ENCODE measurements around the gene IFT25. TPM values are rescaled to one million over a fixed set of nuclear protein-coding genes. Genes with fewer than 3 reads are reported as not detected.
A peak's percentile ranks its signal among the peaks of the same experiment; 100 is the strongest.

The IFT25 gene
- total and polyA plus RNA-seq, 2 of the 13 experiments (the other 11 are each of a cell fraction or from before 2014, with no cell fraction given), result 19.7 to 48.0 TPM

DNA sequence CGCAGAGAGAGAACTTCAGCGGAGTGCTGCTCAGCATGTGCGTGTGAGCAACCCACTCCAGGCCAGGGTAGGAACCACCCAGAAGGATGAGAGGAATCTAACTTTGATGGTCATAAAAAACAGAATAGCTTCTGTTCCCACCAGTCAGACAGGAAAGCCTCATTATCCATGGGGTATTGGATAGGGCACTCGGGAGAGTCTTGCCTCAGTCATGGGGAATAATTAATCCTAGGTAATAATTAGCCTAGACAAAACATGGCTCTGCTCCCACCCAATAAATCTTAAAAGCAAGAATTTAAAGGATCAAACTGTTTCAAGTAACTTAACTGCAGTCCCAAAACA is 37.2 kb upstream of the IFT25 start (continued):
- TF ChIP-seq, protein P1, sequence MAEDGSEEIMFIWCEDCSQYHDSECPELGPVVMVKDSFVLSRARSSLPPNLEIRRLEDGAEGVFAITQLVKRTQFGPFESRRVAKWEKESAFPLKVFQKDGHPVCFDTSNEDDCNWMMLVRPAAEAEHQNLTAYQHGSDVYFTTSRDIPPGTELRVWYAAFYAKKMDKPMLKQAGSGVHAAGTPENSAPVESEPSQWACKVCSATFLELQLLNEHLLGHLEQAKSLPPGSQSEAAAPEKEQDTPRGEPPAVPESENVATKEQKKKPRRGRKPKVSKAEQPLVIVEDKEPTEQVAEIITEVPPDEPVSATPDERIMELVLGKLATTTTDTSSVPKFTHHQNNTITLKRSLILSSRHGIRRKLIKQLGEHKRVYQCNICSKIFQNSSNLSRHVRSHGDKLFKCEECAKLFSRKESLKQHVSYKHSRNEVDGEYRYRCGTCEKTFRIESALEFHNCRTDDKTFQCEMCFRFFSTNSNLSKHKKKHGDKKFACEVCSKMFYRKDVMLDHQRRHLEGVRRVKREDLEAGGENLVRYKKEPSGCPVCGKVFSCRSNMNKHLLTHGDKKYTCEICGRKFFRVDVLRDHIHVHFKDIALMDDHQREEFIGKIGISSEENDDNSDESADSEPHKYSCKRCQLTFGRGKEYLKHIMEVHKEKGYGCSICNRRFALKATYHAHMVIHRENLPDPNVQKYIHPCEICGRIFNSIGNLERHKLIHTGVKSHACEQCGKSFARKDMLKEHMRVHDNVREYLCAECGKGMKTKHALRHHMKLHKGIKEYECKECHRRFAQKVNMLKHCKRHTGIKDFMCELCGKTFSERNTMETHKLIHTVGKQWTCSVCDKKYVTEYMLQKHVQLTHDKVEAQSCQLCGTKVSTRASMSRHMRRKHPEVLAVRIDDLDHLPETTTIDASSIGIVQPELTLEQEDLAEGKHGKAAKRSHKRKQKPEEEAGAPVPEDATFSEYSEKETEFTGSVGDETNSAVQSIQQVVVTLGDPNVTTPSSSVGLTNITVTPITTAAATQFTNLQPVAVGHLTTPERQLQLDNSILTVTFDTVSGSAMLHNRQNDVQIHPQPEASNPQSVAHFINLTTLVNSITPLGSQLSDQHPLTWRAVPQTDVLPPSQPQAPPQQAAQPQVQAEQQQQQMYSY (CRISPR knock-in tag; IDR thresholded peaks at IDR 0.05), result no peak
- no peak for TF ChIP-seq ZSCAN20 (CRISPR knock-in tag; IDR thresholded peaks at IDR 0.05; ENCODE audit: borderline replicate concordance)
- TF ChIP-seq ZNF878 (CRISPR knock-in tag; IDR thresholded peaks at IDR 0.05), result no peak
- TF ChIP-seq U2AF2 (IDR thresholded peaks at IDR 0.05; ENCODE audit: low read depth, low read length), result no peak
- TF ChIP-seq, protein P2, sequence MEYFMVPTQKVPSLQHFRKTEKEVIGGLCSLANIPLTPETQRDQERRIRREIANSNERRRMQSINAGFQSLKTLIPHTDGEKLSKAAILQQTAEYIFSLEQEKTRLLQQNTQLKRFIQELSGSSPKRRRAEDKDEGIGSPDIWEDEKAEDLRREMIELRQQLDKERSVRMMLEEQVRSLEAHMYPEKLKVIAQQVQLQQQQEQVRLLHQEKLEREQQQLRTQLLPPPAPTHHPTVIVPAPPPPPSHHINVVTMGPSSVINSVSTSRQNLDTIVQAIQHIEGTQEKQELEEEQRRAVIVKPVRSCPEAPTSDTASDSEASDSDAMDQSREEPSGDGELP (IDR thresholded peaks at IDR 0.05; ENCODE audit: borderline replicate concordance, low read depth), result no peak
- TF ChIP-seq ZNF772 (CRISPR knock-in tag; IDR thresholded peaks at IDR 0.05), result peak; percentile 24; the same call in 1 of the 2 replicates
- TF ChIP-seq, protein P3, sequence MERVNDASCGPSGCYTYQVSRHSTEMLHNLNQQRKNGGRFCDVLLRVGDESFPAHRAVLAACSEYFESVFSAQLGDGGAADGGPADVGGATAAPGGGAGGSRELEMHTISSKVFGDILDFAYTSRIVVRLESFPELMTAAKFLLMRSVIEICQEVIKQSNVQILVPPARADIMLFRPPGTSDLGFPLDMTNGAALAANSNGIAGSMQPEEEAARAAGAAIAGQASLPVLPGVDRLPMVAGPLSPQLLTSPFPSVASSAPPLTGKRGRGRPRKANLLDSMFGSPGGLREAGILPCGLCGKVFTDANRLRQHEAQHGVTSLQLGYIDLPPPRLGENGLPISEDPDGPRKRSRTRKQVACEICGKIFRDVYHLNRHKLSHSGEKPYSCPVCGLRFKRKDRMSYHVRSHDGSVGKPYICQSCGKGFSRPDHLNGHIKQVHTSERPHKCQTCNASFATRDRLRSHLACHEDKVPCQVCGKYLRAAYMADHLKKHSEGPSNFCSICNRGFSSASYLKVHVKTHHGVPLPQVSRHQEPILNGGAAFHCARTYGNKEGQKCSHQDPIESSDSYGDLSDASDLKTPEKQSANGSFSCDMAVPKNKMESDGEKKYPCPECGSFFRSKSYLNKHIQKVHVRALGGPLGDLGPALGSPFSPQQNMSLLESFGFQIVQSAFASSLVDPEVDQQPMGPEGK (CRISPR knock-in tag; IDR thresholded peaks at IDR 0.05), result no peak
- TF ChIP-seq ZNF775 (CRISPR knock-in tag; IDR thresholded peaks at IDR 0.05; ENCODE audit: borderline replicate concordance), result no peak
- TF ChIP-seq, protein P4, sequence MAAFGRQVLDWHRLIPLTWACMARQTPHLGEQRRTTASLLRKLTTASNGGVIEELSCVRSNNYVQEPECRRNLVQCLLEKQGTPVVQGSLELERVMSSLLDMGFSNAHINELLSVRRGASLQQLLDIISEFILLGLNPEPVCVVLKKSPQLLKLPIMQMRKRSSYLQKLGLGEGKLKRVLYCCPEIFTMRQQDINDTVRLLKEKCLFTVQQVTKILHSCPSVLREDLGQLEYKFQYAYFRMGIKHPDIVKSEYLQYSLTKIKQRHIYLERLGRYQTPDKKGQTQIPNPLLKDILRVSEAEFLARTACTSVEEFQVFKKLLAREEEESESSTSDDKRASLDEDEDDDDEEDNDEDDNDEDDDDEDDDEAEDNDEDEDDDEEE (CRISPR knock-in tag; IDR thresholded peaks at IDR 0.05), result no peak
- TF ChIP-seq, protein P5, sequence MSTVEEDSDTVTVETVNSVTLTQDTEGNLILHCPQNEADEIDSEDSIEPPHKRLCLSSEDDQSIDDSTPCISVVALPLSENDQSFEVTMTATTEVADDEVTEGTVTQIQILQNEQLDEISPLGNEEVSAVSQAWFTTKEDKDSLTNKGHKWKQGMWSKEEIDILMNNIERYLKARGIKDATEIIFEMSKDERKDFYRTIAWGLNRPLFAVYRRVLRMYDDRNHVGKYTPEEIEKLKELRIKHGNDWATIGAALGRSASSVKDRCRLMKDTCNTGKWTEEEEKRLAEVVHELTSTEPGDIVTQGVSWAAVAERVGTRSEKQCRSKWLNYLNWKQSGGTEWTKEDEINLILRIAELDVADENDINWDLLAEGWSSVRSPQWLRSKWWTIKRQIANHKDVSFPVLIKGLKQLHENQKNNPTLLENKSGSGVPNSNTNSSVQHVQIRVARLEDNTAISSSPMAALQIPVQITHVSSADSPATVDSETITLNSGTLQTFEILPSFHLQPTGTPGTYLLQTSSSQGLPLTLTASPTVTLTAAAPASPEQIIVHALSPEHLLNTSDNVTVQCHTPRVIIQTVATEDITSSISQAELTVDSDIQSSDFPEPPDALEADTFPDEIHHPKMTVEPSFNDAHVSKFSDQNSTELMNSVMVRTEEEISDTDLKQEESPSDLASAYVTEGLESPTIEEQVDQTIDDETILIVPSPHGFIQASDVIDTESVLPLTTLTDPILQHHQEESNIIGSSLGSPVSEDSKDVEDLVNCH (CRISPR knock-in tag; IDR thresholded peaks at IDR 0.05), result no peak
- TF ChIP-seq ZNF713 (CRISPR knock-in tag; IDR thresholded peaks at IDR 0.05), result no peak
- TF ChIP-seq HNF4A (CRISPR knock-in tag; IDR thresholded peaks at IDR 0.05), result no peak
- TF ChIP-seq NFE2L2 (IDR thresholded peaks at IDR 0.05; ENCODE audit: low read length), result no peak

All from HepG2 (cell line).